COLO829 (cell line): ENCODE results near the gene SNX4.

ENCODE experiments used
- DNase-seq: peaks from one replicate; pipeline ENCODE4 v3.0.0; 2012; ENCODE audit warnings: low spot score

The SNX4 gene

GRCh38 chr3:125403789-125404188 lies 116.2 kb downstream of the SNX4 start:
- DNase-seq, result no peak

GRCh38 chr3:125402639-125403038 lies 117.4 kb downstream of the SNX4 start:
- DNase-seq, result no peak

GRCh38 chr3:125401402-125401801 lies 118.6 kb downstream of the SNX4 start:
- no peak for DNase-seq

DNA sequence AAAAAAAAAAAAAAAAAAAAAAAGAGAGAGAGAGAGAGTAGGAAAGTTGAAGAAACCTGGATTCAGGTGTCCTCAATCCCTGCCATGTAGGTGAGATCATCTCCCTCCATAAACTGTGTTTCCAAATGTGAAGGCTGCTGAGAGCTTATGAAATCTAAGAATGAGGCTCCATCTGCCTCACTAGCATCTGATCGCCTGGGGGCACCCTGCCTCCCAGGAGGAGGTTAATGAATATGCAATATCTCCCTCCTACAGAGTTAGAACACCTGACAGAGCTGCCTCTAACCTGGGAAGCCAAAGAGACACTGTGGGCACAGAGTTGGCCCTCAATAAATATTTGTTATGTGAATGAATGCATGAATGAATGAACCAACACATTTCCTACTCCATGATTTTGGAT lies 121.0 kb downstream of the SNX4 start:
- DNase-seq, result no peak
